K562 (cell line): ENCODE results near the gene FASLG. TPM values are rescaled to one million over a fixed set of nuclear protein-coding genes. Genes with fewer than 3 reads are reported as not detected.
A peak's percentile ranks its signal among the peaks of the same experiment; 100 is the strongest.

Experiments used
- ATAC-seq: fragments of 200-7000 bp; cut with Tn5 transposase; 3 replicates; pipeline ENCODE4 v1.9.1; 2020; ENCODE audit warnings: moderate library complexity
- BruUV-seq: library from RNA; stranded (reverse); fragments of 400-500 nt; replicated peaks from 2 replicates; lab custom pipeline; 2021; lab: Mats Ljungman, UMichigan
- CTCF ChIA-PET: fragments of 300-600 bp; formaldehyde crosslinking; extraction: SDS; loops from one replicate; lab custom pipeline; 2021; ENCODE audit warnings: low intra/inter-chr PET ratio; lab: Yijun Ruan, JAX
- POLR2A ChIA-PET: fragments of 300-600, 350-650 bp; sonication (Branson Sonifier 250); formaldehyde crosslinking; extraction: SDS; loops from one replicate; lab custom pipeline; 2021; ENCODE audit warnings: antibody characterized with exemption, inconsistent platforms; lab: Yijun Ruan, JAX
- DNase-seq, 4 experiments: peaks; one replicate each; pipeline versions ENCODE4 v3.0.0 to v3.0.0-alpha.2; 2011 to 2018; ENCODE audit warnings: low spot score in 3 of 4, mixed read lengths in 3 of 4; ENCODE audit errors: extremely low read depth in 1 of 4
- FAIRE-seq: peaks from 2 replicates; lab custom pipeline; 2011; peaks lifted over from hg19 to GRCh38; lab: Jason Lieb, UNC
- H2AFZ ChIP-seq: 2 replicates; pipeline ENCODE4 v1.6.0; 2011; ENCODE audit warnings: low read depth, low read length, control low read depth, inconsistent platforms
- H3K27ac ChIP-seq: fragments of 200-600 bp; 3 replicates; pipeline ENCODE4 v1.8.0; 2011; ENCODE audit warnings: low read depth, mild to moderate bottlenecking, control low read depth, inconsistent platforms, low read length, moderate library complexity, mixed read lengths; ENCODE audit errors: extremely low read depth
- H3K27me3 ChIP-seq, 2 experiments: fragments of 300-600 bp in 1 of 2; 2 replicates in 1 of 2; 3 replicates in 1 of 2; pipeline versions ENCODE4 v1.6.0 to v1.8.0; 2011; ENCODE audit warnings: inconsistent platforms in 2 of 2, low read length in 2 of 2, mild to moderate bottlenecking in 1 of 2, mixed read lengths in 1 of 2, moderate library complexity in 1 of 2; ENCODE audit not compliant: control insufficient read depth in 2 of 2, insufficient read depth in 2 of 2
- H3K36me3 ChIP-seq: fragments of 300-600 bp; 3 replicates; pipeline ENCODE4 v1.8.0; 2011; ENCODE audit warnings: mild to moderate bottlenecking, low read length, inconsistent platforms; ENCODE audit not compliant: control insufficient read depth, insufficient read depth
- H3K4me1 ChIP-seq, 2 experiments: fragments of 200-600 bp in 1 of 2; replicated peaks in 1 of 2; 2 replicates in 1 of 2; 3 replicates in 1 of 2; pipeline versions ENCODE4 v1.5.1 to v1.8.0; 2011; ENCODE audit warnings: inconsistent platforms in 2 of 2, low read length in 2 of 2, mild to moderate bottlenecking in 1 of 2, mixed read lengths in 1 of 2, moderate library complexity in 1 of 2; ENCODE audit not compliant: control insufficient read depth in 2 of 2, insufficient read depth in 2 of 2
- H3K4me2 ChIP-seq: 2 replicates; pipeline ENCODE4 v1.6.1; 2011; ENCODE audit warnings: low read length, control low read depth, inconsistent platforms, mixed read lengths; ENCODE audit not compliant: insufficient read depth
- H3K4me3 ChIP-seq: fragments of 200-600 bp; sonication (generic), shearing (Covaris generic); 2 replicates; pipeline ENCODE4 v1.5.1; 2016; ENCODE audit warnings: control low read depth, inconsistent platforms
- H3K79me2 ChIP-seq: fragments of 200-600 bp; 3 replicates; pipeline ENCODE4 v1.8.0; 2011; ENCODE audit warnings: low read length, inconsistent platforms; ENCODE audit not compliant: control insufficient read depth, insufficient read depth
- H3K9ac ChIP-seq, 2 experiments: 2 replicates each; pipeline versions ENCODE4 v1.6.0 to v1.6.1; 2011; ENCODE audit warnings: low read depth in 2 of 2, low read length in 2 of 2, control low read depth in 1 of 2, inconsistent platforms in 1 of 2, mild to moderate bottlenecking in 1 of 2, mixed read lengths in 1 of 2; ENCODE audit not compliant: insufficient read depth in 1 of 2
- H3K9me1 ChIP-seq: one replicate; pipeline ENCODE4 v1.6.0; 2011; ENCODE audit warnings: inconsistent platforms, mild to moderate bottlenecking, low read length, moderate library complexity; ENCODE audit not compliant: control insufficient read depth, insufficient read depth
- H3K9me3 ChIP-seq: replicated peaks from 2 replicates; pipeline ENCODE4 v1.5.1; 2011; ENCODE audit warnings: low read depth, low read length, inconsistent platforms; ENCODE audit not compliant: control insufficient read depth, insufficient read depth
- H4K20me1 ChIP-seq: replicated peaks from 2 replicates; pipeline ENCODE4 v1.6.1; 2011; ENCODE audit warnings: low read length, inconsistent platforms, mixed read lengths; ENCODE audit not compliant: control insufficient read depth, insufficient read depth
- CREB1 ChIP-seq, 2 experiments: sonication (generic) in 1 of 2; formaldehyde crosslinking in 1 of 2; IDR thresholded peaks; 2 replicates each; pipeline versions ENCODE4 v1.6.1 to v1.8.0; 2012 to 2022; ENCODE audit warnings: inconsistent platforms in 1 of 2, mild to moderate bottlenecking in 1 of 2, missing genetic modification reagents in 1 of 2, moderate library complexity in 1 of 2
- E2F4 ChIP-seq: sonication (generic); formaldehyde crosslinking; IDR thresholded peaks from 2 replicates; pipeline ENCODE4 v1.8.0; 2022; ENCODE audit warnings: mild to moderate bottlenecking, low read depth, missing genetic modification reagents
- FOSL1 ChIP-seq: fragments of 200-800 bp; sonication (Bioruptor generic); conservative IDR thresholded peaks from 2 replicates; pipeline ENCODE4 v1.6.1; 2016; ENCODE audit warnings: missing genetic modification characterization, missing compliant biosample characterization
- HMBOX1 ChIP-seq: sonication (generic); IDR thresholded peaks from 2 replicates; pipeline ENCODE4 v1.6.1; 2016
- ZNF324 ChIP-seq: fragments of 250-450 bp; sonication (Bioruptor Pico); IDR thresholded peaks from 2 replicates; pipeline ENCODE4 v1.4.0; 2020; ENCODE audit warnings: mild to moderate bottlenecking
- WGBS: fragments of 100-300 bp; shearing (Covaris generic); methylation state at CpG from one replicate; pipeline ENCODE4 v1.1.6; 2016; ENCODE audit warnings: low coverage, mixed read lengths; ENCODE audit not compliant: insufficient coverage; ENCODE audit errors: missing lambda C conversion rate; 5-methylcytosine and 5-hydroxymethylcytosine counted together
- in situ Hi-C: fragments of 300-500 bp; cut with MboI; formaldehyde crosslinking; loops from 4 replicates; pipeline ENCODE4 v1.15.0; 2018; ENCODE audit warnings: inconsistent platforms, mixed read lengths
- intact Hi-C: fragments of 100-400 bp; cut with micrococcal nuclease; formaldehyde crosslinking; loops from 2 replicates; pipeline ENCODE4 v1.14.2; 2022
- polyA plus RNA-seq, 8 experiments: library from polyadenylated mRNA; depleted of rRNA in 4 of 8; stranded (reverse) in 5 of 8; unstranded in 3 of 8; fragments of >200 nt; fragmentation: Nextera tagmentation in 2 of 8; fragmentation: Illumina TruSeq in 1 of 8; extraction: Ambion mirVana in 2 of 8; extraction: Trizol in 1 of 8; gene quantifications; 2 replicates each; pipeline versions ENCODE4 v1.2.1 to v1.2.3, GENCODE V29; 2011 to 2014; ENCODE audit warnings: inconsistent platforms in 1 of 8, missing spikeins in 1 of 8
- total RNA-seq, 7 experiments: library from RNA; depleted of rRNA in 6 of 7; stranded (reverse); fragments of >200 nt in 6 of 7; fragmentation: Illumina TruSeq in 2 of 7; extraction: Trizol in 2 of 7; gene quantifications; 2 replicates each; pipeline versions ENCODE4 v1.2.1 to v1.2.3, GENCODE V29; 2011 to 2021; ENCODE audit warnings: low replicate concordance in 1 of 7

The FASLG gene
- total and polyA plus RNA-seq, 9 of the 15 experiments (the other 6 are each of a cell fraction or from before 2014, with no cell fraction given): not detected

DNA sequence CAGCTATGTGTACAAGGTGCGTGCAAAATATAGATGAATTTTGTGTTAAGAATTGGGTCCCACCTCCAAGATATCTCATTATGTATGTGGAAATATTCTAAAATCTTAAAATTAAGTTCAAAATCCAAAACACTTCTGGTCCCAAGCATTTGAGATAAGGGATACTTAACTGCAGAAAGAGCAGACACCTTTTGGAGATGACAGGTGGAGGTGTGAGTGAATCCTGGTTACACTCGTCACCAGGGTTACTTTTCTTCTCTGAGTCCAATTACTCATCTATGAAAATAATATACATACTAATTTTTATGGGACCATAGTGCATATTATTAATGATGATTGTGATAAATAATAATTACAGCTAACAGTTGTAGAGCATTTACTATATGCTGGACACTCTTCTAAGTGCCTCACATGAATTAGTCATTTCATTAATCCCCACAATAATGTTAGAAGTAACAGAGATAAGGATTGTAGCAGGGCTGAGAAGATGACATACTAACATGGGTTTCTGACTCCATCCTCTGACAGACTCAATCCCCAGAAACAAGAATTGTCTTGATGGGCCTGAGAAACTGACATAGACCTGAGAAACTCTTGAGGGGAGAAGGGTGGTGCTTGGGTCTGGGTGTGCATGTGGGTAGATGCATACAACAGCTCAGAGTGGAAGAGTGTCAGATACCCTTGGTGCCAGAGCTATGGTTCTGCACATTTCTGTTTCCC lies 8.3 kb upstream of the FASLG start:
- no peaks in the 10 kb centered on the region for H3K9me1 ChIP-seq
- ChIA-PET CTCF (no interaction called here), POLR2A (no interaction called here)
- H3K4me1 ChIP-seq: peaks cover 0 to 3% of the 10 kb centered on the region in 2 experiments; a peak in 2 of 5 replicates
- no peaks in the 10 kb centered on the region for H3K36me3 ChIP-seq
- BruUV-seq: no TSS peak
- in situ Hi-C loops: no loop called here
- H3K9me3 ChIP-seq: no peaks in the 10 kb centered on the region
- no peaks in the 10 kb centered on the region for H4K20me1 ChIP-seq
- 35% methylated on average over 2 of the region's 2 CpGs for WGBS
- no peak overlapping the region for H2AFZ ChIP-seq
- no peak overlapping the region for H3K4me2 ChIP-seq
- H3K27me3 ChIP-seq: no peaks in the 10 kb centered on the region
- no peaks in the 10 kb centered on the region for H3K79me2 ChIP-seq
- no peak overlapping the region for H3K27ac ChIP-seq
- no peak overlapping the region for H3K9ac ChIP-seq
- no peak for TF ChIP-seq ZNF324 (CRISPR knock-in tag)
- TF ChIP-seq E2F4 (CRISPR knock-in tag): no peak
- no peak for TF ChIP-seq CREB1 (IDR thresholded peaks at IDR 0.05)
- no peak for TF ChIP-seq CREB1 (CRISPR knock-in tag; IDR thresholded peaks at IDR 0.05)
- peak; percentile 54 for TF ChIP-seq FOSL1 (tag)
- no peak for TF ChIP-seq HMBOX1
- DNase-seq (no peak), FAIRE-seq (no peak), ATAC-seq (no peak)
- H3K4me3 ChIP-seq: no peak overlapping the region
- intact Hi-C loops: no loop called here
